Heart left ventricle (tissue), 13 donors: ENCODE measurements around the gene SFRP5.

Source experiments
- CTCF ChIP-seq, 12 donors: fragments of 200-600 bp; sonication (generic) in 4 of 12; IDR thresholded peaks; one replicate each; pipeline versions ENCODE4 v1.5.0 to v1.8.0; 2018 to 2022; ENCODE audit warnings: antibody characterized with exemption in 12 of 12, mild to moderate bottlenecking in 5 of 12
- POLR2A ChIP-seq, 2 donors: fragments of 450-650 bp; IDR thresholded peaks; one replicate each; pipeline ENCODE4 v1.6.1; 2017; ENCODE audit warnings: antibody characterized with exemption in 2 of 2, mild to moderate bottlenecking in 2 of 2, moderate library complexity in 2 of 2
- donor health status: ischemic (EF 13 %, LVEDD 7.1; RV severe dilation, severe dysfunction).
- donor health status: DM: no; HTN: yes; CAD: no.
- donor health status: DM: no; HTN: no; CAD: no.
- donor health status: ischemic (EF 25% LVEDD 6.9; RV normal size, moderate dysfunction).
- donor health status: ischemic (EF 25% LVEDD 5.7; RV mildly dilated, moderate dysfunction).
- donor health status: ischemic (EF 35%, LVEDD 5.7; RV mildly dilated, moderate dysfunction).
- donor health status: nonischemic (EF 11% LVEDD 7.7; RV severe dilation, severe dysfunction).
- donor health status: DM: yes; HTN: yes; CAD: no.
- donor health status: PGD.
- donor health status: ischemic (EF 29% LVEDD 5.4; RV normal size, mild dysfunction).
- donor health status: nonischemic (EF 23%, LVEDD 6.1; RV moderate dilation, normal function).

DNA sequence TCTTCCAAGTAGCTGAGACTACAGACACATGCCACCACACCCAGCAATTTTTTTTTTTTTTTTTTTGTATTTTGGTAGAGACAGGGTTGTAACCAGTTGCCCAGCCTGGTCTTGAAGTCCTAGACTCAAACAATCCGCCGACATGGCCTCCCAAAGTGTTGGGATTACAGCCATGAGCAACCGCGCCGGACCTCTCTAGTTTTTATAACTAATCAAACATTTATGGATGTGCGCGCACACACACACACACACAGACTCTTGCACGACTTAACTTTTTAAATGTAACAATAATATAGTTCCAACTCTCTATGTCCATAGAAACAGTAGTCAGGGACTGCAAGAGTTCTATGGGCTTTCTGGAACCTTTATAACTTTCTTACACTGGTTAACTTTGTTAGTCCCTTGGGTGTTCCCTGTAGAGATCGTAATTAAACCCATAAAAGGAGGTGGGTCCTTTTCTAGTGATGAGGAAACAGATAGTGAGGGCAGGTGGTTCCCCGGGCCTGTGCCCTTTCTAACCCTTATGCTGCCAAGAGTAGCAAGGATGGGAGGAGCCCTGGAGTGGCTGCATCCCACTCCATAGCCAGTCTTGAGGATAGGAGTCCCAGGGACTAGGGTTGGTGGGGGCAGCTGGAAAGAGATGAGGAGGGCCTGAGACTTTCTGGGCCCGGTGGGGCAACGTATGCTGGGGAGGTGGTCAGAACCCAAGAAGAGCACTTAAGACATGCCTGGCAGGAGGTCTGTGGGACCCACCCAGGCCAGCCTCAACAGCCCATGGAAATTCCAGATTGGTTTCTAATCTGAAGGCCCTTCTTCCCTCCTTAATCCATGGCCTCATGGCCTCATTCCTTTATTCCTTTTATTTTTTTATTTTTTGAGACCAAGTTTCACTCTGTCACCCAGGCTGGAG lies 49.7 kb downstream of the SFRP5 start:
- TF ChIP-seq POLR2A (IDR thresholded peaks at IDR 0.05) = no peak
- TF ChIP-seq CTCF (IDR thresholded peaks at IDR 0.05) = no peak
